Measurements from ENCODE around the gene OR4D2.

The OR4D2 gene

DNA sequence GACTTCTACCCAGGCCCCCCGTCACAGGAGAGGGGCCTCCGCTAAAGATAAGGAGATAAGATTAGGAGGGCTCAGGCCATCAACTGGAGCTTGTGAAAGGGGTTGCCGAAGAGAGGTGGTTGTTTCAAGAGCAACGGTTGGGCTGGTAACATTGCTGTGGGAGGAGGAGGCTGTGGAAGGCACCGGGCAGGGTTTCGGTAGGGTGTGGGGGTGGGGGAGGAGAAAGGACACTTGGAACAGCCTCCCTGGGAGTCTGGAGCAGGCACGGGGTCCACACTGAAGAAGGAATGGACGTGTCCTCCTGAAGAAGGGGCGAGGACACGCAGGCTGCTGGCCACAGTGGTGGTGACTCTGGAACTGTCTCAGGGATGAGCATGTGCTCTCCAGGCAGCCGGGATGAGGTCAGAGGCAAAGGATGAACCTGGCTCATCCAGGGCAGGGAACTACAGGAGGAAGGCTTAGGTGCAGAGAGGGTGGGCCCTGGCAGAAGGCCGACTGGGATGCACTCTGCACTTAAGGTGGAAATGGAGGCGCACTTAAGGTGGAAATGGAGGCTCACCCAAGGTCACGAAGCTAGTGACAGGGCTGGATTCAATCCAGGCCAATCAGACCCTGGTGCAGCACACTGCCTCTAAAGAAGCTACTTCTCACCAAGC is 24.6 kb downstream of the OR4D2 start:
- no peak overlapping the region for H3K4me3 ChIP-seq (ENCODE audit: low read length)
- no peak overlapping the region for H3K9ac ChIP-seq (ENCODE audit: low read depth, low read length)
- WGBS, result 72% methylated on average over 14 of the region's 14 CpGs
- H3K27ac ChIP-seq (ENCODE audit: low read depth, low read length), result no peak overlapping the region
- H3K36me3 ChIP-seq (ENCODE audit: insufficient read depth, low read length), result no peaks in the 10 kb centered on the region
- no peaks in the 10 kb centered on the region for H3K9me3 ChIP-seq (ENCODE audit: insufficient read depth, low read depth, low read length)
- H3K4me1 ChIP-seq (ENCODE audit: insufficient read depth, low read length), result 0 out of 2 replicates have a peak, but pooled peaks cover 3% of the 10 kb centered on the region
- peaks cover 4% of the 10 kb centered on the region; the same call in 1 of the 2 replicates for H3K27me3 ChIP-seq (ENCODE audit: insufficient read depth, low read length)

DNA sequence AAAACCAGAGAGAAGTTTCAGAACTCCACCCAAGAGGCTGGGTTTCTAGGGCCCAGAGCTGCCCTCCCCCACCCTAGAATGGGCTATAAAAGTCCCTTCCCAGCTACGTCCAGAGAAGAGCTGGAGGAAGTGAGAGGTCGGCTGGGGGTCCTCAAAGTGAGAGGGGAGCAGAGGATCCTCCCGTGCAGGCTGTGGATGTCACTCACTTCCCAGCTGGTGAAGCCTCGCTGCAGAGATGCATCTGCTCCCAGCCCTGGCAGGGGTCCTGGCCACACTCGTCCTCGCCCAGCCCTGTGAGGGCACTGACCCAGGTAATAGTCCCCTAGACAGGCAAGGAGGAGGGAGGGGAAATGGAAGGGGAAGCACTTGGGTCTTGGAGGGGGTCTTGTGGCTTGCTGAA is 25.8 kb downstream of the OR4D2 start, which contains the start of gene EPX:
Gene EPX, plus strand, starts transcription at position 115 of the 400 bp plus-strand sequence. Its CDS starts 121 bp downstream, at position 236.
- no peak within 1 kb of the TSS for H3K27ac ChIP-seq (ENCODE audit: low read depth, low read length)
- no peaks in the 10 kb centered on the region for H3K9me3 ChIP-seq (ENCODE audit: insufficient read depth, low read depth, low read length)
- H3K36me3 ChIP-seq (ENCODE audit: insufficient read depth, low read length), result no peaks in the 10 kb centered on the region
- 64% methylated on average over 6 of the region's 6 CpGs for WGBS
- H3K4me1 ChIP-seq (ENCODE audit: insufficient read depth, low read length), result 0 out of 2 replicates have a peak, but pooled peaks cover 3% of the 10 kb centered on the region
- peaks cover 4% of the 10 kb centered on the region; the same call in 1 of the 2 replicates for H3K27me3 ChIP-seq (ENCODE audit: insufficient read depth, low read length)
- no peak within 1 kb of the TSS for H3K9ac ChIP-seq (ENCODE audit: low read depth, low read length)
- H3K4me3 ChIP-seq (ENCODE audit: low read length), result no peak within 1 kb of the TSS

DNA sequence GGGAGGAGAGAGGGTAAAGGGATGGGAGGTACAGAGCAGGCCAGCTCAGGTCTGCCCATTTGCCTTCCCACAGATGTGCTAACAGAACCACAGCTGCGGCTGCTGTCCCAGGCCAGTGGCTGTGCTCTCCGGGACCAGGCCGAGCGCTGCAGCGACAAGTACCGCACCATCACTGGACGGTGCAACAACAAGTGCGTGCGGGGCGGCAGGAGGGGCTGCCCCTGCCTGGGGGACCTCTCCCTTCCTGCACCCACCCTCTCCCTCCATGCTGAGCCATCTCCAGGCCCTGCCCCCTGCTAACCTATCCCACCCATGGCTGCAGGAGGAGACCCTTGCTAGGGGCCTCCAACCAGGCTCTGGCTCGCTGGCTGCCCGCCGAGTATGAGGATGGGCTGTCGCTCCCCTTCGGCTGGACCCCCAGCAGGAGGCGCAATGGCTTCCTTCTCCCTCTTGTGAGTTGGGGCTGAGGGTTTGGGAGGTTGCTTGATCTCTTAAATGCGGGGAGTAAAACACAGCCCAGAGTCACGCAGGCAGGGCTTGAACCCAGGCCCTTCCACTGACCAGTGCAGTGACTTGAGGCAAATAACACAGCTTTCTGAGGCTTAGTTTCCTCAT is 27.0 kb downstream of the OR4D2 start:
- Histone ChIP-seq H3K9ac (ENCODE audit: low read depth, low read length) (no peak overlapping the region), H3K36me3 (ENCODE audit: insufficient read depth, low read length) (no peaks in the 10 kb centered on the region), H3K4me1 (ENCODE audit: insufficient read depth, low read length) (0 out of 2 replicates have a peak, but pooled peaks cover 3% of the 10 kb centered on the region), H3K9me3 (ENCODE audit: insufficient read depth, low read depth, low read length) (no peaks in the 10 kb centered on the region), H3K4me3 (ENCODE audit: low read length) (no peak overlapping the region), H3K27ac (ENCODE audit: low read depth, low read length) (no peak overlapping the region), H3K27me3 (ENCODE audit: insufficient read depth, low read length) (no peaks in the 10 kb centered on the region; the same call in 1 of the 2 replicates)
- WGBS, result 89% methylated on average over 18 of the region's 18 CpGs

DNA sequence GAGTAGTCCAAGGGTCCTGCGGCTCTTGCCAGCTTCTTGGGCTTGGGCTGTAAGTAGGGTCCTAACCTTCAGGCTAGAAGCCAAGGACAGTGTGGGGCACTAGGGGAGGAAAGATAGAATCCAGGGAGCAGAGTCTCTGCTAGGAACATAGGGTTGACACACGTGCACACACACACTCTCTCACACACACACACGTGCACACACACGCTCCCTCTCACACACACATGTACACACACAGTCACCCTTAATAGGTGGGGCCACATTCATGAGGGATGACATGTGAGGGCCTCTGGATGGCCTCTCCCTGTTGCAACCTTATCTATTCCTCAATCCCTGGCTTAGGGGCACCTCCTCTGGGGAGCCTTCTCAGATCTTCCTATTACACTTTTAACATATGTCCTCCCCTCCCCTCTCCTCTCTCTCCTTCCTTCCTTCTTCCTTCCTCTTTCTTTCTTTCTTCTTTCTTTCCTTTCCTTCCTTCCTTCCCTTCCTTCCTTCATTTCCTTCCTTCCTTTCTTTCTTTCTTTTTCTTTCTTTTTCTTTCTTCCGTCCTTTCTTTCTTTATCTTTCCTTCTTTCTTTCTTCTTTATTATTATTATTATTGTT is 28.8 kb downstream of the OR4D2 start:
- no peak overlapping the region for H3K9ac ChIP-seq (ENCODE audit: low read depth, low read length)
- H3K27ac ChIP-seq (ENCODE audit: low read depth, low read length), result no peak overlapping the region
- 86% methylated on average over 5 of the region's 5 CpGs for WGBS
- no peaks in the 10 kb centered on the region for H3K9me3 ChIP-seq (ENCODE audit: insufficient read depth, low read depth, low read length)
- H3K4me3 ChIP-seq (ENCODE audit: low read length), result no peak overlapping the region
- no peaks in the 10 kb centered on the region for H3K27me3 ChIP-seq (ENCODE audit: insufficient read depth, low read length)
- 0 out of 2 replicates have a peak, but pooled peaks cover 3% of the 10 kb centered on the region for H3K4me1 ChIP-seq (ENCODE audit: insufficient read depth, low read length)
- H3K36me3 ChIP-seq (ENCODE audit: insufficient read depth, low read length), result no peaks in the 10 kb centered on the region

DNA sequence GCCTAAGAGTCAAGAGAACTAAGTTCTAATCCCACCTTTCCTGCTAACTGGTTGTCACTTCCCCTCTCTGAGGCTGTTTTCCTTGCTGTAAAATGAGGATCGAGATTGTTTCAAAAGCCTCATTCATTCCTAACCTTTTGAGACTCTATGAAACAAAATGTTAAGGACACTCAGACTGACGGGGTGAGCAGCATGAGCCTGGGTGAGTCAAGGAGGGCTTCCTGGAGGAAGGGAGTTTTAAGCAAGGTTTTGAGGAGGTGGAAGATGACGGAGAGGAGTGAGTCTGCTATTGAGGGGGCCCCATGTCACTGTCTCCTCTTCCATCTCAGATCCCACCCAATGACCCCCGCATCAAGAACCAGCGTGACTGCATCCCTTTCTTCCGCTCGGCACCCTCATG is 29.8 kb downstream of the OR4D2 start:
- Histone ChIP-seq H3K4me3 (ENCODE audit: low read length) (no peak overlapping the region), H3K27ac (ENCODE audit: low read depth, low read length) (no peak overlapping the region), H3K9ac (ENCODE audit: low read depth, low read length) (no peak overlapping the region), H3K36me3 (ENCODE audit: insufficient read depth, low read length) (no peaks in the 10 kb centered on the region), H3K4me1 (ENCODE audit: insufficient read depth, low read length) (no peaks in the 10 kb centered on the region), H3K27me3 (ENCODE audit: insufficient read depth, low read length) (no peaks in the 10 kb centered on the region), H3K9me3 (ENCODE audit: insufficient read depth, low read depth, low read length) (no peaks in the 10 kb centered on the region)
- WGBS, result 91% methylated on average over 7 of the region's 7 CpGs

DNA sequence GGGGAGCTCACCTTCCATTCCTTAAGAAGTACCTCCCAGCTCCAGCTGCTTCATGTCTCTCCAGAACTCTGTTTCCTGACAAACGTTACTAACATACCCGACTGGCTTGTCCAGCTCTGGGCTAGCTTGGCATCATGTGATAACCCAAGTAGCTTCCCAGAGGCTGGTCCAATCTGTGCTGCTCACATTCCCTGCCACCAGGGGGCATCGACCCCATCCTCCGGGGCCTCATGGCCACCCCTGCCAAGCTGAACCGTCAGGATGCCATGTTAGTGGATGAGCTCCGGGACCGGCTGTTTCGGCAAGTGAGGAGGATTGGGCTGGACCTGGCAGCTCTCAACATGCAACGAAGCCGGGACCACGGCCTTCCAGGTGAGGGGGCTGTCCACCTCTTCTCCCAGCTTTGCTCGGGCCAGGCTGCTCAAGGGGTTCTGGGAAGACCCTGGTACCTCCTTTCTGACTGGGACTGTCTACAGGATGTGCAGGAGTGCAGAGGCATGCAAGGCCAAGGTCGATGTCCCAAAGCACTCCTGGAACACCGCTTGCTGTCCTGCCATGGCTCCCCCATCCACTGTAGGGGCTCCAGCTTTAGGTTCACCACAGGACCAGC is 33.3 kb downstream of the OR4D2 start:
- H3K36me3 ChIP-seq (ENCODE audit: insufficient read depth, low read length), result no peaks in the 10 kb centered on the region
- 62% methylated on average over 14 of the region's 14 CpGs for WGBS
- no peaks in the 10 kb centered on the region for H3K27me3 ChIP-seq (ENCODE audit: insufficient read depth, low read length)
- no peaks in the 10 kb centered on the region for H3K4me1 ChIP-seq (ENCODE audit: insufficient read depth, low read length)
- H3K9me3 ChIP-seq (ENCODE audit: insufficient read depth, low read depth, low read length), result no peaks in the 10 kb centered on the region
- no peak overlapping the region for H3K27ac ChIP-seq (ENCODE audit: low read depth, low read length)
- H3K4me3 ChIP-seq (ENCODE audit: low read length), result no peak overlapping the region
- H3K9ac ChIP-seq (ENCODE audit: low read depth, low read length), result no peak overlapping the region

DNA sequence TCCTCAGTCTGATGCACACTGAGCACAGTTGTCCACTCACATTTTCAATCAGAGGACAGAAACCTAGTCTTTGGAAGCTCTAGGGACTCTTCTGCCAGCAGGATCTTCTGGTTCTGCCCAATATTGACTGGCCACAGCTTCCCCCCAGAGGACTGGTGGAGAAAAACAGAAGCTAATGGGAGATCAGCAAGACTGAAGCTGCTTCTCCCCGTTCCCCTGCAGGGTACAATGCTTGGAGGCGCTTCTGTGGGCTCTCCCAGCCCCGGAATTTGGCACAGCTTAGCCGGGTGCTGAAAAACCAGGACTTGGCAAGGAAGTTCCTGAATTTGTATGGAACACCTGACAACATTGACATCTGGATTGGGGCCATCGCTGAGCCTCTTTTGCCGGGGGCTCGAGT is 36.1 kb downstream of the OR4D2 start:
- H3K27ac ChIP-seq (ENCODE audit: low read depth, low read length), result no peak overlapping the region
- H3K27me3 ChIP-seq (ENCODE audit: insufficient read depth, low read length), result no peaks in the 10 kb centered on the region
- WGBS, result 92% methylated on average over 7 of the region's 7 CpGs
- no peaks in the 10 kb centered on the region for H3K9me3 ChIP-seq (ENCODE audit: insufficient read depth, low read depth, low read length)
- H3K9ac ChIP-seq (ENCODE audit: low read depth, low read length), result no peak overlapping the region
- H3K36me3 ChIP-seq (ENCODE audit: insufficient read depth, low read length), result peaks cover 11% of the 10 kb centered on the region
- no peak overlapping the region for H3K4me3 ChIP-seq (ENCODE audit: low read length)
- no peaks in the 10 kb centered on the region for H3K4me1 ChIP-seq (ENCODE audit: insufficient read depth, low read length)

DNA sequence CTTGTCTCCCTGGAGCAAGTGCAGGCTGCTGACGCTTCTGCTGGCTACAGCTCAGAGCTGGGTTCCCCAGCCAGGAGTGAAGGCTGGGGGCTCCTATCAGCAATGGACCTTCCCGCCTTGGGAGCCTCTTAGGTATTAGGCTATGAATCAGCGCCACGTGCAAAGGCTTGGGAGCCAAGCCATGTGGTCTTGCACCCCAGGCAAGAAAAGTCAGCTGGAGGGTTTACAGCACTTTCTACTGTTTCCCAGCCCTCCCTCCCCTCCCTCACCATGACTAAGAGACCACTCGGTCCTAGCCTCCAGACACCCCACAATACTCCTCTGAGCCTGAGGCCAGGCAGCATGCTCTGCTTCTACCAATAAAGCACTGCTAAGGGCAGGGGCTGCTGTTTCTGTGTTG is 38.0 kb downstream of the OR4D2 start:
- H3K4me1 ChIP-seq (ENCODE audit: insufficient read depth, low read length), result no peaks in the 10 kb centered on the region
- H3K4me3 ChIP-seq (ENCODE audit: low read length), result no peak overlapping the region
- WGBS, result 90% methylated on average over 5 of the region's 5 CpGs
- peaks cover 23% of the 10 kb centered on the region for H3K36me3 ChIP-seq (ENCODE audit: insufficient read depth, low read length)
- no peak overlapping the region for H3K27ac ChIP-seq (ENCODE audit: low read depth, low read length)
- H3K9ac ChIP-seq (ENCODE audit: low read depth, low read length), result no peak overlapping the region
- H3K9me3 ChIP-seq (ENCODE audit: insufficient read depth, low read depth, low read length), result no peaks in the 10 kb centered on the region
- H3K27me3 ChIP-seq (ENCODE audit: insufficient read depth, low read length), result no peaks in the 10 kb centered on the region

DNA sequence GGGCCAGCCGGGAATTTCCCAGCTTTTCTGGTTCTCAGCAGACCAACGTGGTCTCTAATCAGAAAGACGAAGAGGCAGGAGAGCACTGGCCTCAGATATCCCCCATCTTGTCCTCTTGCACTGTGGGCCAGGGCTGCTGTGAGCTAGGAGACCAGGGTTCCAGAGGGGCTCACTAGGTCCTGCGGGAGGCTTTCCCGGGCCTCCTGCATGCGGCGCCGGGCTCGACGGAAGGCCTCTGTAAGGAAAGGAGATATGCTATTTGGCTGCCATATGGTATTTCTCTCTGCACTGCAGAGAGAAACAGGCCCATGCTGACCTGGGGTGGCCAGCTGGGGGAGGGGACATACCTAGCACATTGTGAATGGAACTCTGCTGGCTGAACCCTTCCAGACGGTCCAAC is 39.2 kb downstream of the OR4D2 start:
- Histone ChIP-seq H3K27ac (ENCODE audit: low read depth, low read length) (no peak overlapping the region), H3K36me3 (ENCODE audit: insufficient read depth, low read length) (peaks cover 34% of the 10 kb centered on the region), H3K9me3 (ENCODE audit: insufficient read depth, low read depth, low read length) (no peaks in the 10 kb centered on the region), H3K27me3 (ENCODE audit: insufficient read depth, low read length) (no peaks in the 10 kb centered on the region), H3K9ac (ENCODE audit: low read depth, low read length) (no peak overlapping the region), H3K4me1 (ENCODE audit: insufficient read depth, low read length) (no peaks in the 10 kb centered on the region), H3K4me3 (ENCODE audit: low read length) (no peak overlapping the region)
- 89% methylated on average over 11 of the region's 11 CpGs for WGBS

DNA sequence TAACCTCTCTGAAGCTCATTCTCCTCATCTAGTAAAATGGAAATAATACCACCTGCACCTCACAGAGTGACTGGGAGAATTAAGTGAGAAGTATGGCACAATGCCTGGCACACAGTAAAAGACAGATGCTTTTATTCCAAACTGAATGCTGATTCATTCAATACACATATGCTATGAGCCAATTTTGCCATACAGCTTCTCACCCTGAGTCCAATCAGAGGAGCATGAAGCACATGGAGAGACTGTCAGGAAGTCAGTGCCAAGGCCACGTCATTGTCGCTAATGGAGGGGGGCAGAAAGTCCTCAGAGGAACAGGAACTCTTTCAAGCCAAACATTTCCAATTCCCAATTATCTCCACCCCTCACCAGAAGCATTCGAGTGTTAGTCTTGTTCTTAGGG is 40.7 kb downstream of the OR4D2 start:
- Histone ChIP-seq H3K27me3 (ENCODE audit: insufficient read depth, low read length) (no peaks in the 10 kb centered on the region), H3K27ac (ENCODE audit: low read depth, low read length) (no peak overlapping the region), H3K9ac (ENCODE audit: low read depth, low read length) (no peak overlapping the region), H3K4me1 (ENCODE audit: insufficient read depth, low read length) (no peaks in the 10 kb centered on the region), H3K9me3 (ENCODE audit: insufficient read depth, low read depth, low read length) (no peaks in the 10 kb centered on the region), H3K4me3 (ENCODE audit: low read length) (no peak overlapping the region), H3K36me3 (ENCODE audit: insufficient read depth, low read length) (peaks cover 42% of the 10 kb centered on the region)
- 94% methylated on average over 3 of the region's 3 CpGs for whole genome bisulfite sequencing

DNA sequence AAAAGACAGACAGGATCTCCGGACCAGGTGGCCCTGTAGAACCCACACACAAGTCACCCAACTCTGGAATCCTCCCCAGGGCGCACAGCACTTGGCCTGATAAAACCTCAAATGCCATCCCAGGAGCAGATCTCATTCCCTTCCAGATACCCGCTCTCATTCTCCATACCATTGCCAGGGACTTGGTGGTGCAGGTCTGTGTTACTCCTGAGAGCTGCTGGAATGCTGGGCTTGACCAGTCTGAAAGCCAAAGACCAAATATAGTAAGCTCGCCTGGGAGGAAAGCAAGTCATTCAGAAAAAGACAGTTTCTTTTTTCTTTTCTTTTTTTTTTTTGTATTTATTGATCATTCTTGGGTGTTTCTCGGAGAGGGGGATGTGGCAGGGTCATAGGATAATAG is 41.6 kb downstream of the OR4D2 start:
- Histone ChIP-seq H3K36me3 (ENCODE audit: insufficient read depth, low read length) (peaks cover 51% of the 10 kb centered on the region), H3K9ac (ENCODE audit: low read depth, low read length) (no peak overlapping the region), H3K4me3 (ENCODE audit: low read length) (no peak overlapping the region), H3K27me3 (ENCODE audit: insufficient read depth, low read length) (no peaks in the 10 kb centered on the region), H3K27ac (ENCODE audit: low read depth, low read length) (no peak overlapping the region), H3K9me3 (ENCODE audit: insufficient read depth, low read depth, low read length) (no peaks in the 10 kb centered on the region), H3K4me1 (ENCODE audit: insufficient read depth, low read length) (no peaks in the 10 kb centered on the region)
- WGBS, result 95% methylated on average over 4 of the region's 5 CpGs

All from HUES64 (cell line).